HCT116 (cell line): ENCODE measurements around the gene SLC37A4. TPM values are rescaled to one million over a fixed set of nuclear protein-coding genes. Genes with fewer than 3 reads are reported as not detected.

ENCODE experiments used
- ATAC-seq: fragments of 200-7000 bp; cut with Tn5 transposase; 2 replicates; pipeline ENCODE4 v1.9.1; 2020; ENCODE audit warnings: mild to moderate bottlenecking, moderate library complexity
- BruUV-seq: library from RNA; stranded (reverse); fragments of 400-500 nt; replicated peaks from 2 replicates; lab custom pipeline; 2021; lab: Mats Ljungman, UMichigan
- CTCF ChIA-PET: fragments of 300-600 bp; sonication (Branson Sonifier 250); formaldehyde crosslinking; loops from one replicate; lab custom pipeline; 2021; ENCODE audit warnings: antibody characterized with exemption; lab: Charles Lee
- POLR2A ChIA-PET: fragments of 300-600, 350-600 bp; sonication (Branson Sonifier 250); formaldehyde crosslinking; loops from one replicate; lab custom pipeline; 2021; ENCODE audit warnings: antibody characterized with exemption; lab: Charles Lee
- RAD21 ChIA-PET, 2 experiments: fragments of 300-600 bp; sonication (Branson Sonifier 250); formaldehyde crosslinking; loops; one replicate each; lab custom pipeline; 2023; ENCODE audit warnings: low total read pairs in 2 of 2; ENCODE audit not compliant: uncharacterized antibody in 2 of 2, unreplicated experiment in 2 of 2, low non-redundant PET in 1 of 2; lab: Charles Lee
- DNase-seq: peaks from one replicate; pipeline ENCODE4 v3.0.0-alpha.2; 2010; ENCODE audit warnings: low read depth, low spot score
- H2AFZ ChIP-seq: fragments of 200-600 bp; shearing (Covaris generic), sonication (generic); 2 replicates; pipeline ENCODE4 v1.6.1; 2017; ENCODE audit warnings: low read depth, mixed run types, mixed read lengths, antibody characterized with exemption, low read length; ENCODE audit not compliant: poor library complexity, severe bottlenecking
- H3K27ac ChIP-seq: 2 replicates; pipeline ENCODE4 v1.5.1; 2012; ENCODE audit warnings: low read depth, low read length
- H3K27me3 ChIP-seq: fragments of 200-600 bp; sonication (generic); 2 replicates; pipeline ENCODE4 v1.6.1; 2016; ENCODE audit warnings: mixed run types, low read length, mixed read lengths; ENCODE audit not compliant: insufficient read depth
- H3K36me3 ChIP-seq, 2 experiments: fragments of 200-500 bp in 1 of 2; fragments of 200-600 bp in 1 of 2; sonication (Bioruptor generic) in 1 of 2; sonication (generic) in 1 of 2; 2 replicates each; pipeline versions ENCODE4 v1.5.1 to v1.6.1; 2014 to 2016; ENCODE audit warnings: low read length in 2 of 2, inconsistent platforms in 1 of 2, mixed read lengths in 1 of 2, mixed run types in 1 of 2; ENCODE audit not compliant: insufficient read depth in 2 of 2, control insufficient read depth in 1 of 2
- H3K4me1 ChIP-seq, 2 experiments: fragments of 200-600 bp in 1 of 2; sonication (generic) in 1 of 2; 2 replicates each; pipeline versions ENCODE4 v1.5.1 to v1.6.1; 2012 to 2017; ENCODE audit warnings: low read length in 2 of 2, inconsistent platforms in 1 of 2, mild to moderate bottlenecking in 1 of 2, mixed read lengths in 1 of 2, mixed run types in 1 of 2, moderate library complexity in 1 of 2; ENCODE audit not compliant: insufficient read depth in 2 of 2, control insufficient read depth in 1 of 2
- H3K4me2 ChIP-seq: fragments of 200-600 bp; sonication (generic); 2 replicates; pipeline ENCODE4 v1.6.1; 2017; ENCODE audit warnings: mixed run types, low read length, mixed read lengths
- H3K4me3 ChIP-seq, 2 experiments: fragments of 200-600 bp in 1 of 2; sonication (generic) in 1 of 2; replicated peaks in 1 of 2; 2 replicates each; pipeline ENCODE4 v1.5.1; 2011 to 2016; ENCODE audit warnings: low read length in 2 of 2, control low read depth in 1 of 2, low read depth in 1 of 2, mild to moderate bottlenecking in 1 of 2, mixed read lengths in 1 of 2, mixed run types in 1 of 2
- H3K79me2 ChIP-seq: fragments of 200-600 bp; sonication (generic); 2 replicates; pipeline ENCODE4 v1.6.1; 2017; ENCODE audit warnings: mild to moderate bottlenecking, mixed run types, low read length, moderate library complexity, mixed read lengths; ENCODE audit not compliant: insufficient read depth
- H3K9ac ChIP-seq: fragments of 200-600 bp; sonication (generic); 2 replicates; pipeline ENCODE4 v1.6.1; 2016; ENCODE audit warnings: low read length, mixed read lengths
- H3K9me2 ChIP-seq: fragments of 200-600 bp; sonication (generic), shearing (Covaris generic); 2 replicates; pipeline ENCODE4 v1.6.1; 2017; ENCODE audit warnings: mixed run types, mild to moderate bottlenecking, moderate library complexity; ENCODE audit not compliant: insufficient read depth
- H3K9me3 ChIP-seq, 2 experiments: fragments of 200-500 bp in 1 of 2; fragments of 200-600 bp in 1 of 2; sonication (Bioruptor generic) in 1 of 2; sonication (generic) in 1 of 2; 2 replicates each; pipeline ENCODE4 v1.6.1; 2014 to 2017; ENCODE audit warnings: low read length in 2 of 2, mixed read lengths in 2 of 2, inconsistent platforms in 1 of 2, low read depth in 1 of 2, mild to moderate bottlenecking in 1 of 2, mixed run types in 1 of 2, moderate library complexity in 1 of 2; ENCODE audit not compliant: control insufficient read depth in 1 of 2, insufficient read depth in 1 of 2
- H4K20me1 ChIP-seq: fragments of 200-600 bp; sonication (generic), shearing (Covaris generic); 2 replicates; pipeline ENCODE4 v1.6.1; 2017; ENCODE audit warnings: mixed run types, mild to moderate bottlenecking, moderate library complexity; ENCODE audit not compliant: insufficient read depth
- CEBPB ChIP-seq: IDR thresholded peaks from 2 replicates; pipeline ENCODE4 v1.6.1; 2012; ENCODE audit warnings: low read depth
- EZH2phosphoT487 ChIP-seq: fragments of 200-600 bp; IDR thresholded peaks from 2 replicates; pipeline ENCODE4 v1.6.1; 2018; ENCODE audit warnings: antibody characterized with exemption, borderline replicate concordance
- ZFX ChIP-seq: fragments of 450-650 bp; IDR thresholded peaks from 2 replicates; pipeline ENCODE4 v1.6.1; 2017
- intact Hi-C: fragments of 100-400 bp; cut with micrococcal nuclease; formaldehyde crosslinking; loops from 2 replicates; pipeline ENCODE4 v1.10.0; 2022
- total RNA-seq: library from RNA; stranded (reverse); gene quantifications from one replicate; pipeline ENCODE4 v1.2.1, GENCODE V29; 2021; ENCODE audit not compliant: unreplicated experiment
- TF ChIP-seq, protein P1 (sequence below): IDR thresholded peaks from 2 replicates; pipeline ENCODE4 v1.6.1; 2011; ENCODE audit warnings: mild to moderate bottlenecking, low read length, moderate library complexity; ENCODE audit not compliant: insufficient replicate concordance; ENCODE audit errors: extremely low read depth
- TF ChIP-seq, protein P2 (sequence below): IDR thresholded peaks from 2 replicates; pipeline ENCODE4 v1.6.1; 2012; ENCODE audit warnings: low read depth

SLC37A4 gene
- total RNA-seq, 1 experiment from 2014 or later, result 49.8 TPM

DNA sequence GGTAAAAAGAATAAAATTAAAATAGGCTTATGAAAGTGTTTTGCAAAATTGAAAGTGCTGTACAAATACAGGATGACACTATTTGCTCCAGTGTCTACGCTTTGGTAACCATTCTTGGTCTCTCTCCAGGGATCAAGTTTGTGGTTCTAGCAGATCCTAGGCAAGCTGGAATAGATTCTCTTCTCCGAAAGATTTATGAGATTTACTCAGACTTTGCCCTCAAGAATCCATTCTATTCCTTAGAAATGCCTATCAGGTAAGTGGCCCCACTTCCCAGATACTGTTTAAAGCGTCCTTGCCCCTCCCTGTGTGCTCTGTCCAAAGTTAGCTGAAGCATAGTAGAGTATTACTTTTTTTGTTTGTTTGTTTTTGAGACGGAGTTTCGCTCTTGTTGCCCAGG, 9.0 kb downstream of the SLC37A4 start:
- no peaks in the 10 kb centered on the region for H3K9me2 ChIP-seq
- ChIA-PET POLR2A (no interaction called here), CTCF (no interaction called here), RAD21 (no interaction called here)
- H3K9ac ChIP-seq, result no peak overlapping the region
- no peak for DNase-seq
- H3K4me1 ChIP-seq, result peaks cover 12 to 29% of the 10 kb centered on the region in 2 experiments
- H3K4me3 ChIP-seq, result no peak overlapping the region
- peaks cover 26 to 40% of the 10 kb centered on the region in 2 experiments for H3K36me3 ChIP-seq
- peaks cover 48% of the 10 kb centered on the region for H3K79me2 ChIP-seq
- ATAC-seq, result no peak
- intact Hi-C loops, result no loop called here
- TF ChIP-seq, protein P1, sequence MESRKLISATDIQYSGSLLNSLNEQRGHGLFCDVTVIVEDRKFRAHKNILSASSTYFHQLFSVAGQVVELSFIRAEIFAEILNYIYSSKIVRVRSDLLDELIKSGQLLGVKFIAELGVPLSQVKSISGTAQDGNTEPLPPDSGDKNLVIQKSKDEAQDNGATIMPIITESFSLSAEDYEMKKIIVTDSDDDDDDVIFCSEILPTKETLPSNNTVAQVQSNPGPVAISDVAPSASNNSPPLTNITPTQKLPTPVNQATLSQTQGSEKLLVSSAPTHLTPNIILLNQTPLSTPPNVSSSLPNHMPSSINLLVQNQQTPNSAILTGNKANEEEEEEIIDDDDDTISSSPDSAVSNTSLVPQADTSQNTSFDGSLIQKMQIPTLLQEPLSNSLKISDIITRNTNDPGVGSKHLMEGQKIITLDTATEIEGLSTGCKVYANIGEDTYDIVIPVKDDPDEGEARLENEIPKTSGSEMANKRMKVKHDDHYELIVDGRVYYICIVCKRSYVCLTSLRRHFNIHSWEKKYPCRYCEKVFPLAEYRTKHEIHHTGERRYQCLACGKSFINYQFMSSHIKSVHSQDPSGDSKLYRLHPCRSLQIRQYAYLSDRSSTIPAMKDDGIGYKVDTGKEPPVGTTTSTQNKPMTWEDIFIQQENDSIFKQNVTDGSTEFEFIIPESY, result no peak
- TF ChIP-seq ZFX, result no peak
- TF ChIP-seq, protein P2, sequence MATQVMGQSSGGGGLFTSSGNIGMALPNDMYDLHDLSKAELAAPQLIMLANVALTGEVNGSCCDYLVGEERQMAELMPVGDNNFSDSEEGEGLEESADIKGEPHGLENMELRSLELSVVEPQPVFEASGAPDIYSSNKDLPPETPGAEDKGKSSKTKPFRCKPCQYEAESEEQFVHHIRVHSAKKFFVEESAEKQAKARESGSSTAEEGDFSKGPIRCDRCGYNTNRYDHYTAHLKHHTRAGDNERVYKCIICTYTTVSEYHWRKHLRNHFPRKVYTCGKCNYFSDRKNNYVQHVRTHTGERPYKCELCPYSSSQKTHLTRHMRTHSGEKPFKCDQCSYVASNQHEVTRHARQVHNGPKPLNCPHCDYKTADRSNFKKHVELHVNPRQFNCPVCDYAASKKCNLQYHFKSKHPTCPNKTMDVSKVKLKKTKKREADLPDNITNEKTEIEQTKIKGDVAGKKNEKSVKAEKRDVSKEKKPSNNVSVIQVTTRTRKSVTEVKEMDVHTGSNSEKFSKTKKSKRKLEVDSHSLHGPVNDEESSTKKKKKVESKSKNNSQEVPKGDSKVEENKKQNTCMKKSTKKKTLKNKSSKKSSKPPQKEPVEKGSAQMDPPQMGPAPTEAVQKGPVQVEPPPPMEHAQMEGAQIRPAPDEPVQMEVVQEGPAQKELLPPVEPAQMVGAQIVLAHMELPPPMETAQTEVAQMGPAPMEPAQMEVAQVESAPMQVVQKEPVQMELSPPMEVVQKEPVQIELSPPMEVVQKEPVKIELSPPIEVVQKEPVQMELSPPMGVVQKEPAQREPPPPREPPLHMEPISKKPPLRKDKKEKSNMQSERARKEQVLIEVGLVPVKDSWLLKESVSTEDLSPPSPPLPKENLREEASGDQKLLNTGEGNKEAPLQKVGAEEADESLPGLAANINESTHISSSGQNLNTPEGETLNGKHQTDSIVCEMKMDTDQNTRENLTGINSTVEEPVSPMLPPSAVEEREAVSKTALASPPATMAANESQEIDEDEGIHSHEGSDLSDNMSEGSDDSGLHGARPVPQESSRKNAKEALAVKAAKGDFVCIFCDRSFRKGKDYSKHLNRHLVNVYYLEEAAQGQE, result no peak
- no peak for TF ChIP-seq EZH2phosphoT487
- TF ChIP-seq CEBPB, result no peak
- no TSS peak for BruUV-seq
- no peak overlapping the region for H3K4me2 ChIP-seq
- H3K27ac ChIP-seq, result no peak overlapping the region
- no peaks in the 10 kb centered on the region for H3K27me3 ChIP-seq
- no peak overlapping the region for H2AFZ ChIP-seq
- no peaks in the 10 kb centered on the region for H4K20me1 ChIP-seq
- no peaks in the 10 kb centered on the region for H3K9me3 ChIP-seq
